Measurements from ENCODE around the gene SRGAP3. TPM values are rescaled to one million over a fixed set of nuclear protein-coding genes. Genes with fewer than 3 reads are reported as not detected.

The SRGAP3 gene
- total and polyA plus RNA-seq, 2 donors (not counting 1 experiment from before 2014, with no cell fraction given): 0.92 to 12.4 TPM

- no peaks in the 10 kb centered on the region for H3K27me3 ChIP-seq (ENCODE audit: control insufficient read depth, insufficient read depth, low read length)
- H3K9me3 ChIP-seq (ENCODE audit: control insufficient read depth, insufficient read depth, low read depth, low read length): no peaks in the 10 kb centered on the region
- no peaks in the 10 kb centered on the region for H3K79me2 ChIP-seq (ENCODE audit: control insufficient read depth, insufficient read depth, low read length)
- no peak for DNase-seq (ENCODE audit: low read depth in 2 of 2)
- H3K4me3 ChIP-seq (replicated peaks in 1 of 4; ENCODE audit: control extremely low read depth in 1 of 4, insufficient read depth in 1 of 4, low read depth in 3 of 4, low read length in 4 of 4): no peak overlapping the region
- H3K36me3 ChIP-seq (ENCODE audit: control insufficient read depth, insufficient read depth, low read length): no peaks in the 10 kb centered on the region
- no peak overlapping the region for H3K9ac ChIP-seq (ENCODE audit: insufficient read depth, low read length)
- no peak overlapping the region for H3K4me2 ChIP-seq (ENCODE audit: extremely low read depth, insufficient read depth, low read length)
- H3K27ac ChIP-seq (ENCODE audit: insufficient read depth, low read length): no peak overlapping the region
- TF ChIP-seq EZH2 (IDR thresholded peaks at IDR 0.05; ENCODE audit: low read length, missing control alignments) (no peak), CTCF (conservative IDR thresholded peaks at IDR 0.05 in 1 of 2, IDR thresholded peaks at IDR 0.05 in 1 of 2; ENCODE audit: low read depth in 1 of 2, low read length in 2 of 2) (no peak)
- H2AFZ ChIP-seq (ENCODE audit: low read length): no peak overlapping the region
- H4K20me1 ChIP-seq (ENCODE audit: control insufficient read depth, extremely low read depth, insufficient read depth, low read length): no peaks in the 10 kb centered on the region
- no peaks in the 10 kb centered on the region for H3K4me1 ChIP-seq (ENCODE audit: control insufficient read depth, extremely low read depth, insufficient read depth, low read length)
Observed at GRCh38 chr3:9194509-9195184, 54.8 kb downstream of the SRGAP3 start.

GRCh38 chr3:9193633-9194195 lies 55.7 kb downstream of the SRGAP3 start:
- Histone ChIP-seq H3K9me3 (ENCODE audit: control insufficient read depth, insufficient read depth, low read depth, low read length) (no peaks in the 10 kb centered on the region), H3K27ac (ENCODE audit: insufficient read depth, low read length) (no peak overlapping the region), H3K4me2 (ENCODE audit: extremely low read depth, insufficient read depth, low read length) (no peak overlapping the region), H3K4me1 (ENCODE audit: control insufficient read depth, extremely low read depth, insufficient read depth, low read length) (no peaks in the 10 kb centered on the region), H2AFZ (ENCODE audit: low read length) (no peak overlapping the region), H3K27me3 (ENCODE audit: control insufficient read depth, insufficient read depth, low read length) (no peaks in the 10 kb centered on the region), H3K36me3 (ENCODE audit: control insufficient read depth, insufficient read depth, low read length) (no peaks in the 10 kb centered on the region), H3K4me3 (replicated peaks in 1 of 4; ENCODE audit: control extremely low read depth in 1 of 4, insufficient read depth in 1 of 4, low read depth in 3 of 4, low read length in 4 of 4) (no peak overlapping the region), H3K79me2 (ENCODE audit: control insufficient read depth, insufficient read depth, low read length) (no peaks in the 10 kb centered on the region), H4K20me1 (ENCODE audit: control insufficient read depth, extremely low read depth, insufficient read depth, low read length) (no peaks in the 10 kb centered on the region), H3K9ac (ENCODE audit: insufficient read depth, low read length) (no peak overlapping the region)
- no peak for DNase-seq (ENCODE audit: low read depth in 2 of 2)
- no peak for TF ChIP-seq EZH2 (IDR thresholded peaks at IDR 0.05; ENCODE audit: low read length, missing control alignments)
- TF ChIP-seq CTCF (conservative IDR thresholded peaks at IDR 0.05 in 1 of 2, IDR thresholded peaks at IDR 0.05 in 1 of 2; ENCODE audit: low read depth in 1 of 2, low read length in 2 of 2): no peak

DNA sequence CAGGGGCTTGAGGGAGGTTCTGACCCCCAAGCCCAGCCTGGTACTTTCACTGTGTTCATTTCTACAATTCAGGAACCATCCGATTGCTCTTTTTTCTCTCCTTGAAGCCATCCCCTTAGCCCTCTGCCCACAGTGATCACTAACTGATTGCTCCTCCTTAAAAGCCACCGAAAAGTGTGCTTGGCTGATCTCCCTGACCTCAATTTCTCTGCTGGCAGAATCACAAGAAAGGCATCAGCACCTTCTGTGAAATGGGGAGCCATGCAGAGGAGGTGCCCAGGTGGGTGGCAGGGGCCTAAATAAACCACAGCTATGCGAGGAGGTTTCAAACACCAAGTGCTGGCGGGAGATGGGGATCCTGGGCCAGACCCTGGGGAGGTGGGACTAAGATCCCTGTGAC lies 56.2 kb downstream of the SRGAP3 start:
- Histone ChIP-seq H3K4me3 (replicated peaks in 1 of 4; ENCODE audit: control extremely low read depth in 1 of 4, insufficient read depth in 1 of 4, low read depth in 3 of 4, low read length in 4 of 4) (no peak overlapping the region), H3K4me2 (ENCODE audit: extremely low read depth, insufficient read depth, low read length) (no peak overlapping the region), H3K36me3 (ENCODE audit: control insufficient read depth, insufficient read depth, low read length) (no peaks in the 10 kb centered on the region), H3K27ac (ENCODE audit: insufficient read depth, low read length) (no peak overlapping the region), H3K79me2 (ENCODE audit: control insufficient read depth, insufficient read depth, low read length) (no peaks in the 10 kb centered on the region), H2AFZ (ENCODE audit: low read length) (no peak overlapping the region), H3K9me3 (ENCODE audit: control insufficient read depth, insufficient read depth, low read depth, low read length) (no peaks in the 10 kb centered on the region), H3K9ac (ENCODE audit: insufficient read depth, low read length) (no peak overlapping the region), H3K4me1 (ENCODE audit: control insufficient read depth, extremely low read depth, insufficient read depth, low read length) (no peaks in the 10 kb centered on the region), H4K20me1 (ENCODE audit: control insufficient read depth, extremely low read depth, insufficient read depth, low read length) (no peaks in the 10 kb centered on the region), H3K27me3 (ENCODE audit: control insufficient read depth, insufficient read depth, low read length) (no peaks in the 10 kb centered on the region)
- TF ChIP-seq EZH2 (IDR thresholded peaks at IDR 0.05; ENCODE audit: low read length, missing control alignments) (no peak), CTCF (conservative IDR thresholded peaks at IDR 0.05 in 1 of 2, IDR thresholded peaks at IDR 0.05 in 1 of 2; ENCODE audit: low read depth in 1 of 2, low read length in 2 of 2) (no peak)
- DNase-seq (ENCODE audit: low read depth in 2 of 2): no peak
